Inflammatory macrophage treated with lipopolysaccharide for 4 hours (primary cell): ENCODE results near the gene CKAP4.

Experiments
- DNase-seq: peaks from one replicate; pipeline ENCODE4 v3.0.0-alpha.2; 2020

Gene CKAP4

GRCh38 chr12:106194351-106194750 lies 53.5 kb downstream of the CKAP4 start:
- no peak for DNase-seq

DNA sequence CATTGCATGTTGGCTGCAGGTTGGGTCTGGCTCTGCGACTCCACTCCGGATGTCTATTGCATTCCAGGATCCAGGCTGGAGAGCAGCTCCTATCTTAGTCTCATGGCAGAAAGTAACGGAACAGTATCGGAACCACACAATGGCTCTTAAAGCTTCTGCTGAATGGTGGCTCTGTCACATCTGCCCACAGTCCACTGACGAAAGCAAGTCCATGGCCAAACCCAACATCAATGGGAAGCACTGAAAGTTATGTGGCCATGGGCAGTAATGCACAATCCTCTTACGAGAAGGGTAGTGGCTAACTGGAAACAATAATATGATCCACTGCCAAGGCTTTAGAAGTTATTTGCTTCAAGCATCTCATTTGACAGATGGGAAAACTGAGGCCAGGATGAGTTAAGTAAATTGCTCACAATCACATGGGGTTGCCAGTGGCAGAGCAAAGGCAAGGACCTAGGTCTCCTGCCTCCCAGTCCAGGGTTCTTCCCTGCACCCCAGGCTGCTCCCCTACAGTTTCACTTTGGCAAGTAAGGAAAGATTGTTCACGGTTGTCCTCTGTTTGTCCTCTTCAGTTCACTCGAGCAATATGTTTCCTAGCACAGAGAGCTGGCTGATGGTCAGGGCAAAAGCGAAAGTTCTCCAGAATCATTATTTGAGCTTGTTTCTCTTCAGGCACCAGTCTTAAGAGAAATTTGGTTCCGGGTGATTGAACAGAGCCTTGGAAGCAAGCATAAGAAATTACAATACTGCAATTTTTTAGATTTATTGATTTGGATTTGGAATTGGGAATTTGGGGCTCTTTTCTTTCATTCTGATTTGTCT lies 54.2 kb downstream of the CKAP4 start:
- no peak for DNase-seq

- DNase-seq: no peak
Observed at GRCh38 chr12:106192659-106193393, 55.0 kb downstream of the CKAP4 start.

DNA sequence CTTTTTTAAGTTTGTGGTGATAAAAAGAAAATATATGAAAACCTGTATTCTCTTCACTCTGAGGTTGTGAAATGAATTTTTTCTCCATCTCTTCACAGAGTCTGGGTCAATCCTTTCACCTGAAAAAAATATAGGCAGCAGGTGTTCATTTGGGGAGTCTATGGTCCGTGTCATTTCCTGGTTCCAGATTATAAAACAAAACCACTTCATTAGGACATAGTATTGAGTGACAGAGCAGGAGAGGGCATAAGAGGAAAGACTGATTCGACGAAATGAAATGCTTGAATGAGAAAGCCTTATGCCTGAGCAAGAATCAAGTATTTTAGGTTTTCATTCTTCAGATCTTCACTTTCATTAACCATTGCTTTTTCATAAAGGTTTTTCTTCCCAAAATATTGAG lies 57.2 kb downstream of the CKAP4 start:
- no peak for DNase-seq

- no peak for DNase-seq
Observed at GRCh38 chr12:106189341-106189740, 58.5 kb downstream of the CKAP4 start.

DNA sequence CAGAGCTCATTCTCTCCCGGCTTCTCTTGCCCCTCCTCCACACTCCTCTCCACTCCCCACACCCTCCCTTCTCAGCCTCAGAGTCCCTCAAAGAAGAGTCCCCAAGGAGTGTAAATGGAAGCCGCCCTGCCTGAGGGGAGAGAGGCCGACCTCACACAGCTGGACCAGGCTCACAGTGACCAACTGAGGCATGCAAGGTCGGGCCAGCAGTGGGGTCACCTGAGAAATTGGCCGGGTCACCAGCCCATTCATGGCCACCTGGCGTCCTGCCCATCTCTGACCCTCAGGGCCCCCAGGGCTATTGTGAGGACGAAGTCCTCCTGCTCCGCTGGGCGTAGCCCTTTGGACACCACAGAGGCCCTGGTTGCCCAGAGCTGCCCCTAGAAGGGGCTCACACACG lies 59.6 kb downstream of the CKAP4 start:
- DNase-seq: no peak
